Karpas-422 (cell line): ENCODE measurements around the gene MRAP. TPM values are rescaled to one million over a fixed set of nuclear protein-coding genes. Genes with fewer than 3 reads are reported as not detected.
"Not testable (repeated sequence)": the region's sequence is repeated elsewhere in the genome, so short reads cannot be mapped to it uniquely, and the experiment has no call there.

Experiments
- DNase-seq: peaks from one replicate; pipeline ENCODE4 v3.0.0-alpha.2; 2015
- H2AFZ ChIP-seq: fragments of 200-600 bp; sonication (generic); 2 replicates; pipeline ENCODE4 v1.6.1; 2014; ENCODE audit warnings: antibody characterized with exemption, low read length, mixed read lengths
- H3K27ac ChIP-seq: fragments of 200-600 bp; sonication (generic); 2 replicates; pipeline ENCODE4 v1.5.1; 2014; ENCODE audit warnings: mild to moderate bottlenecking, low read length, moderate library complexity
- H3K27me3 ChIP-seq: fragments of 200-600 bp; sonication (generic); 2 replicates; pipeline ENCODE4 v1.6.1; 2014; ENCODE audit warnings: low read length, mixed read lengths
- H3K36me3 ChIP-seq: fragments of 200-600 bp; sonication (generic); 2 replicates; pipeline ENCODE4 v1.6.1; 2014; ENCODE audit warnings: low read length, mixed read lengths; ENCODE audit not compliant: insufficient read depth
- H3K4me1 ChIP-seq: fragments of 200-600 bp; sonication (generic); 2 replicates; pipeline ENCODE4 v1.6.1; 2014; ENCODE audit warnings: mild to moderate bottlenecking, low read length, mixed read lengths
- H3K4me2 ChIP-seq: fragments of 200-600 bp; sonication (generic); 2 replicates; pipeline ENCODE4 v1.6.1; 2014; ENCODE audit warnings: low read length, low read depth, mild to moderate bottlenecking; ENCODE audit not compliant: poor library complexity, severe bottlenecking
- H3K4me3 ChIP-seq: fragments of 200-600 bp; sonication (generic); 2 replicates; pipeline ENCODE4 v1.5.1; 2014; ENCODE audit warnings: mild to moderate bottlenecking, antibody characterized with exemption, low read length, mixed read lengths
- H3K79me2 ChIP-seq: fragments of 200-600 bp; sonication (generic); 2 replicates; pipeline ENCODE4 v1.6.1; 2014; ENCODE audit warnings: mild to moderate bottlenecking, low read length, mixed read lengths
- H3K9ac ChIP-seq: fragments of 200-600 bp; sonication (generic); 2 replicates; pipeline ENCODE4 v1.6.0; 2014; ENCODE audit warnings: low read length
- H3K9me2 ChIP-seq: fragments of 200-600 bp; sonication (generic), shearing (Covaris generic); replicated peaks from 2 replicates; pipeline ENCODE4 v1.6.0; 2014; ENCODE audit warnings: mild to moderate bottlenecking, low read length, moderate library complexity; ENCODE audit not compliant: insufficient read depth
- H3K9me3 ChIP-seq: fragments of 300-700, 200-600 bp; sonication (generic); 2 replicates; pipeline ENCODE4 v1.6.1; 2014; ENCODE audit warnings: low read length, mixed read lengths
- H4K20me1 ChIP-seq: fragments of 200-600 bp; sonication (generic); 2 replicates; pipeline ENCODE4 v1.6.1; 2014; ENCODE audit warnings: mild to moderate bottlenecking, antibody characterized with exemption, low read length, low read depth; ENCODE audit not compliant: insufficient read depth
- total RNA-seq: library from RNA; depleted of rRNA; stranded (reverse); fragments of >200 nt; shearing (Covaris generic); gene quantifications from 2 replicates; pipeline ENCODE4 v1.2.3, GENCODE V29; 2014; ENCODE audit warnings: low replicate concordance

The MRAP gene
- total RNA-seq, 1 experiment from 2014 or later: not detected

DNA sequence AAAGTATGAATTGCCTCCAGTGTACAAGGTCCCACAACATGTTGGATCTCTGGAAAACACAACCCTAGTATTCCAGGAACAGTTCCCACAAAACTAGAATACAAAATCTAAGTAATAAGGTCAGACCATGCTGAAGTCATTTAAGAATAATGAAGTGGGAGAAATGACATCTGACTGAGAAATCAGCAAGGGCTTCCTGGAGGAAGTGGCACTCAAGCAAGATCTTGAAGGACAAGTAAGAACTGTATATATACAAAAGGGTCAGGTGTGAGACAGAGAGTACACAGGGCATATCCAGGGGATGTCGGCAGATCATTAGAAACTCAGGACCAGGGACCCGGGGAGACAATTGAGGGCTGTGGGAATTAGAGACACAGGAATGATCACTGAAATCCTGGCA is 38.5 kb upstream of the MRAP start:
- no peak for DNase-seq
- no peaks in the 10 kb centered on the region for H3K4me1 ChIP-seq
- no peak overlapping the region for H2AFZ ChIP-seq
- no peak overlapping the region for H3K9ac ChIP-seq
- H3K4me3 ChIP-seq: no peak overlapping the region
- H3K9me3 ChIP-seq: no peaks in the 10 kb centered on the region
- H3K4me2 ChIP-seq: no peak overlapping the region
- H3K9me2 ChIP-seq: no peaks in the 10 kb centered on the region
- H3K79me2 ChIP-seq: no peaks in the 10 kb centered on the region
- H4K20me1 ChIP-seq: no peaks in the 10 kb centered on the region
- H3K27me3 ChIP-seq: no peaks in the 10 kb centered on the region
- no peaks in the 10 kb centered on the region for H3K36me3 ChIP-seq
- no peak overlapping the region for H3K27ac ChIP-seq

DNA sequence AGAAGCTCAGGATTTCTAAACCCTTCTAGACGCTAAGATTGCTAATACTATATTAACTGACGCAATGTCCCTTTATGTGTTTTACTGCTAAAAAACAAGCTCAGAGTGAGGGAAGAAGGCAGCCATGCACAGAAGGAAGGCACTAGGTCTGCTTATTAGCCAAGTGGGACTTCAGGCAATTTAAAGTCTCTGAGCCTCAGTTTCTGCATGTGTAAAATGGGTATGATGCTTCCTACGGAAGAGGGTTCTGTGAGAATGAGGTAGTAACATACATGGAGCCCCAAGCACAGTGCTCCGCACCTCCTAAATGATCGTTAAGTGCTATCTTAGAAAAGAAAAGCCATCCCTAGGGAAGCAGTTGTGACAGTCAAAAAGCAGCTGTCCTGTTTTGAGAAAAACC is 36.7 kb upstream of the MRAP start:
- H3K27me3 ChIP-seq: no peaks in the 10 kb centered on the region
- no peaks in the 10 kb centered on the region for H4K20me1 ChIP-seq
- H3K9me2 ChIP-seq: no peaks in the 10 kb centered on the region
- no peaks in the 10 kb centered on the region for H3K9me3 ChIP-seq
- no peak overlapping the region for H2AFZ ChIP-seq
- no peaks in the 10 kb centered on the region for H3K79me2 ChIP-seq
- H3K4me1 ChIP-seq: no peaks in the 10 kb centered on the region
- no peak overlapping the region for H3K4me2 ChIP-seq
- no peak overlapping the region for H3K9ac ChIP-seq
- no peak for DNase-seq
- no peak overlapping the region for H3K27ac ChIP-seq
- H3K36me3 ChIP-seq: no peaks in the 10 kb centered on the region; the same call in 1 of the 2 replicates
- no peak overlapping the region for H3K4me3 ChIP-seq

DNA sequence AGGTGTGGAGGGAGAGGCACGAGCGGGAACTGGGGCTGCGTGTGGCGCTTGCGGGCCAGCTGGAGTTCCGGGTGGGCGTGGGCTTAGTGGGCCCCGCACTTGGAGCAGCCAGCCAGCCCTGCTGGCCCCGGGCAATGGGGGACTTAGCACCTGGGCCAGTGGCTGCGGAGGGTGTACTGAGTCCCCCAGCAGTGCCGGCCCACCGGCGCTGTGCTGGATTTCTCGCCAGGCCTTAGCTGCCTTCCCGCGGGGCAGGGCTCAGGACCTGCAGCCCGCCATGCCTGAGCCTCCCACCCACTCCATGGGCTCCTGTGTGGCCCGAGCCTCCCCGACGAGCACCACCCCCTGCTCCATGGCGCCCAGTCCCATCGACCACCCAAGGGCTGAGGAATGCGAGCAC is 33.3 kb upstream of the MRAP start:
- not testable (repeated sequence) for H3K27me3 ChIP-seq, H3K9me3 ChIP-seq, H2AFZ ChIP-seq, H3K79me2 ChIP-seq, DNase-seq, H3K9me2 ChIP-seq, H4K20me1 ChIP-seq, H3K27ac ChIP-seq, H3K4me3 ChIP-seq, H3K4me1 ChIP-seq, H3K9ac ChIP-seq, H3K4me2 ChIP-seq
- H3K36me3 ChIP-seq: peaks cover 24% of the 10 kb centered on the region

DNA sequence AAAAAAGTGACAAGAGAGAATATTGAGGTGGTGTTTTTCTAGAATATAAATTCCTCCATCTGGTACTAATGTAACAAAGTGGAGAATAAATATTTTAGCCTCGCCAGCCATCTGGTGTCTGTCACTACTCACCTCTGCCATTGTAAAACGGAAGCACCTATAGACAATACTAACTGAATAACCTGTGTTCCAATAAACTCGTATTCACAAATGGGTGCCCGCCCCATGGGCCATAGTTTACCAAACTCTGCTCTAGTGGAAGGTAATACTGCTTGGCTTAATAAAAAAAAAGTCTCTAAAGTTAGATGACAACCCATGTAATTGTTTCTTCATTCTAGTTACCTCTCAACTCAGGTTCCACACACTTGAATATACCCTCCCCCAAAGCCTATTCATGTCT is 27.9 kb upstream of the MRAP start:
- no peak overlapping the region for H2AFZ ChIP-seq
- no peaks in the 10 kb centered on the region for H3K27me3 ChIP-seq
- no peaks in the 10 kb centered on the region for H3K9me3 ChIP-seq
- H3K4me2 ChIP-seq: no peak overlapping the region
- no peak overlapping the region for H3K9ac ChIP-seq
- H3K79me2 ChIP-seq: peaks cover 36% of the 10 kb centered on the region
- no peak overlapping the region for H3K27ac ChIP-seq
- H4K20me1 ChIP-seq: 0 out of 2 replicates have a peak, but pooled peaks cover 6% of the 10 kb centered on the region
- H3K4me3 ChIP-seq: no peak overlapping the region
- no peak for DNase-seq
- no peaks in the 10 kb centered on the region for H3K9me2 ChIP-seq
- H3K4me1 ChIP-seq: no peaks in the 10 kb centered on the region
- H3K36me3 ChIP-seq: peaks cover 32% of the 10 kb centered on the region

DNA sequence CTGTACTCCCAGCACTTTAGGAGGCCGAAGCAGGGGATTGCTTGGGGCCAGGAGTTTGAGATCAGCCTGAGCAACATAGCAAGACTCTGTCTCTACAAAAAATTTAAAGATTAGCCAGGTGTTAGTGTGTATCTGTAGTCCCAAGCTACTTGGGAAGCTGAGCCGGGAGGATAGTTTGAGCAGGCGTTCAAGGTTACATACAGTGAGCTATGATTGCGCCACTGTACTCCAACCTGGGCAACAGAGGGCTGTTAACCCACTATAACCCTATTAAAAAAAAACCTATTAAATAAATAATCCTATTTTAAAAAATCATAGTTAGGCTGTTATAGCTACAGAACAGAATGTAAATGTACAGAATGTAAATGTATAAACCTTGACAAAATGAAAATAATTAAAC is 22.0 kb upstream of the MRAP start:
- H3K9ac ChIP-seq: no peak overlapping the region
- no peak overlapping the region for H3K4me2 ChIP-seq

DNA sequence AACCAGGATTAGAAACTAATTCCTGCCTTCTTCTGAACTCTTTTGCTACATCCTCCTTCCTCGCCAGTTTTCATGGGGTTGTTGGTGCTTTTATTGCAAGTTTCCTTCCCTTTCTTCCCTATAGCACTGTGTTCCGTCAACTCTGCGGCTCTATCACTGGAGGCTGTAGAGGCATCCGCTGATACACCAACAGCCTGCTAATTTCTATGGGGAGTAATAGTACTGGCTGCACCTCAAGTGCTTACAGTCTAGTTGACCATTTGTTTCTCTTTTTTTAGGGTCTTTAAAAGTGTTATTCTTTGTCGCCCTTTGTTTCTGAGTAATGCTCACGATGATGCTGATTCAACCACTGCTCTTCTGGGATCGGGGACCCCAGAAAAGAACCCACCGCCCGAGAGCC is 20.6 kb upstream of the MRAP start:
- Histone ChIP-seq H3K4me2 (peak overlapping the region; percentile 80), H3K27me3 (no peaks in the 10 kb centered on the region), H2AFZ (0 out of 2 replicates have a peak overlapping the region, but pooled peaks have one; percentile 82), H3K9me2 (no peaks in the 10 kb centered on the region), H3K9ac (peak overlapping the region; percentile 84), H3K9me3 (no peaks in the 10 kb centered on the region), H3K4me3 (peak overlapping the region; percentile 86), H3K27ac (no peak overlapping the region), H4K20me1 (no peaks in the 10 kb centered on the region), H3K4me1 (peaks cover 20% of the 10 kb centered on the region), H3K79me2 (peaks cover 53% of the 10 kb centered on the region), H3K36me3 (peaks cover 5% of the 10 kb centered on the region; the same call in 1 of the 2 replicates)
- DNase-seq: peak; percentile 57

More for the DNA sequence above, 22.0 kb upstream of the MRAP start:
- Histone ChIP-seq H3K27ac (no peak overlapping the region), H3K4me3 (no peak overlapping the region), H4K20me1 (0 out of 2 replicates have a peak, but pooled peaks cover 6% of the 10 kb centered on the region), H3K36me3 (peaks cover 5% of the 10 kb centered on the region; the same call in 1 of the 2 replicates), H3K79me2 (peaks cover 65% of the 10 kb centered on the region), H3K4me1 (peaks cover 20% of the 10 kb centered on the region), H2AFZ (no peak overlapping the region), H3K27me3 (no peaks in the 10 kb centered on the region), H3K9me3 (no peaks in the 10 kb centered on the region), H3K9me2 (no peaks in the 10 kb centered on the region)
- no peak for DNase-seq

DNA sequence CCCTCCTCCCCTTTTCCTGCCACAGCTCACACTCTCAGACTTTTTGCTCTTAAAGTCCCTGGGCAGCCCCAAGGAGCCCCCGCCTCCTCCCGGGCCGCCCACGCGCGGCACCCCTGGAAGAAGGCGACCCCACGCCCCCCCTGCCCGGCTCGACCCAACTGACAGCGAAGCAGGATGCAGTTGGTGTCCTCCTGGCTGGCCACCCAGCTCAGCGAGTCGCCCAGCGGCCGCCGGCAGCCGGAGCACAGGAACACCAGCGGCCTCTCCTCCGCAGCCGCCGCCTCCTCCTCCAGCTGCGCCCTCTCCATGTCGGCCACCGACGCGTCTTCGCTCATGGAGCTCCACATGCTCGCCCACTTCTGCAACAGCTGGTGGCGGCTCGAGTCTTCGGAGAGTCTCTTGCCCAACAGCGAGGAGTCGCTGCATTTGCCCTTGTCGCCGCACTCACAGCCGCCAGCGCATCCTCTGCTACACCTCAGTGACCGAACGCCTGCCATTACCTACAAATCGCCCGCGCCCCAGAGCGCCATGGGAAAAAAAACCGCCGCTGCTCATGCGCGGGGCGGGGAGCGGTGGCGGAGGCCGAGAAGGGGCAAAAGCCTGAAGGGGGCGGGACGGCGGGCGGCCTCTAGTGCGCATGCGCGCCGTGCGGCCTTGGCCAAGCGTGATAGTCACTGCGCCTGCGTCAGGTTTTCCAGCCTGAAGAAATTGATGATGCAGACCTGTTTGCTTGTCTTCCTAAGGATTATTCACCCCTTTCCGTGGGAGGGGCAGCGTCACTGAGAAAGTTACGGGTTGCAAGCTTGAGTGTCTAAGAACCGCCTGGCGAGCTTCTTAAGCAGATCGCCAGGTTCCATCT is 19.9 kb upstream of the MRAP start, which contains the start of gene MIS18A:
MIS18A (minus strand) TSS at position 532 of the 859 bp plus-strand sequence; CDS start at position 497, 35 bp downstream.
- H3K27ac ChIP-seq: no peak within 1 kb of the TSS
- peak within 1 kb of the TSS; percentile 84 for H3K9ac ChIP-seq
- peak within 1 kb of the TSS; percentile 82; the same call in 1 of the 2 replicates for H2AFZ ChIP-seq
- H3K27me3 ChIP-seq: no peaks in the 10 kb centered on the region
- H3K4me1 ChIP-seq: peaks cover 20% of the 10 kb centered on the region
- H3K4me2 ChIP-seq: peak within 1 kb of the TSS; percentile 80
- H3K9me3 ChIP-seq: no peaks in the 10 kb centered on the region
- H4K20me1 ChIP-seq: no peaks in the 10 kb centered on the region
- peaks cover 49% of the 10 kb centered on the region for H3K79me2 ChIP-seq
- peak; percentile 98 for DNase-seq
- H3K36me3 ChIP-seq: 0 out of 2 replicates have a peak, but pooled peaks cover 5% of the 10 kb centered on the region
- no peaks in the 10 kb centered on the region for H3K9me2 ChIP-seq
- peak within 1 kb of the TSS; percentile 86 for H3K4me3 ChIP-seq

DNA sequence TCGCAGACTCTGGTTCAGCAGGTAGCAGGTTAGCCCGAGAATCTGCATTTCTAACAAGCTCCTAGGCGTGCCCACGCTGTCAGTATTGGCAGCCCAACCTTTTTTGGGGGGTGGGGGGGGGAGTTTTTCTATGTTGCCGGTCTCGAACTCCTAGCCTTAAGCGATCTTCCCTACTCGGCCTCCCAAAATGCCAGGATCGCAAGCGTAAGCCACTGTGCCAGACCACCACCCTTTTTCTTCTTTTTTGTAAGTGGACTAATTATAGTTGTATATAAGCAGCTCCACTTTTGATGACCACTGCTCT is 19.3 kb upstream of the MRAP start:
- Histone ChIP-seq H3K4me1 (peaks cover 20% of the 10 kb centered on the region), H3K79me2 (peaks cover 48% of the 10 kb centered on the region), H2AFZ (no peak overlapping the region), H3K4me2 (peak overlapping the region; percentile 80), H4K20me1 (no peaks in the 10 kb centered on the region), H3K27ac (no peak overlapping the region), H3K9me2 (no peaks in the 10 kb centered on the region), H3K9ac (peak overlapping the region; percentile 84), H3K27me3 (no peaks in the 10 kb centered on the region), H3K36me3 (0 out of 2 replicates have a peak, but pooled peaks cover 5% of the 10 kb centered on the region), H3K9me3 (no peaks in the 10 kb centered on the region), H3K4me3 (peak overlapping the region; percentile 86)
- no peak for DNase-seq
